Measurements from ENCODE around the gene ADGRG1.

DNA sequence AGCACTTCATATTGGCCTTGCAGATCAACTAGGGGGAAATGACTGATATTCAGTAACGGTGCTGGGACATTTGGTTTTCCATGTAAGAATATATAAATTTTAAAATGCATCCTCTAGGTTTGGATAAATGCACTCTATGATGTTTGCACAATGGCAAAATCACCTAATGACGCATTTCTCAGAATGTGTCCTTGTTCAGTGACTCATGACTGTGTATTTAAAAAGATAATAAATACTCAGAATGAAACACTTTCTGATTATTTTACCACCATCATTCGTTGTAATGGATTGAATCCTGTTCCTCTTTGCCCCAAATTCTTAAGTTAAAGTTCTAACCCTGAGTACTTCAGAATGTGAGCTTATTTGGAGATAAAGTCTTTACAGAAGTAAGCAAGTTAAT, 17.2 kb upstream of the ADGRG1 start:
- TF ChIP-seq, protein P1, sequence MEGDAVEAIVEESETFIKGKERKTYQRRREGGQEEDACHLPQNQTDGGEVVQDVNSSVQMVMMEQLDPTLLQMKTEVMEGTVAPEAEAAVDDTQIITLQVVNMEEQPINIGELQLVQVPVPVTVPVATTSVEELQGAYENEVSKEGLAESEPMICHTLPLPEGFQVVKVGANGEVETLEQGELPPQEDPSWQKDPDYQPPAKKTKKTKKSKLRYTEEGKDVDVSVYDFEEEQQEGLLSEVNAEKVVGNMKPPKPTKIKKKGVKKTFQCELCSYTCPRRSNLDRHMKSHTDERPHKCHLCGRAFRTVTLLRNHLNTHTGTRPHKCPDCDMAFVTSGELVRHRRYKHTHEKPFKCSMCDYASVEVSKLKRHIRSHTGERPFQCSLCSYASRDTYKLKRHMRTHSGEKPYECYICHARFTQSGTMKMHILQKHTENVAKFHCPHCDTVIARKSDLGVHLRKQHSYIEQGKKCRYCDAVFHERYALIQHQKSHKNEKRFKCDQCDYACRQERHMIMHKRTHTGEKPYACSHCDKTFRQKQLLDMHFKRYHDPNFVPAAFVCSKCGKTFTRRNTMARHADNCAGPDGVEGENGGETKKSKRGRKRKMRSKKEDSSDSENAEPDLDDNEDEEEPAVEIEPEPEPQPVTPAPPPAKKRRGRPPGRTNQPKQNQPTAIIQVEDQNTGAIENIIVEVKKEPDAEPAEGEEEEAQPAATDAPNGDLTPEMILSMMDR (IDR thresholded peaks at IDR 0.05; ENCODE audit: low read length), result no peak
- TF ChIP-seq EZH2 (optimal IDR thresholded peaks at IDR 0.05; ENCODE audit: low read depth, low read length), result no peak
